Amniotic epithelial cell (primary cell): ENCODE measurements around the gene C16orf86.

Experiments
- DNase-seq: peaks from one replicate; pipeline ENCODE4 v3.0.0-alpha.2; 2010; ENCODE audit warnings: low read depth

Gene C16orf86

GRCh38 chr16:67653789-67654402 is 12.7 kb upstream of the C16orf86 start:
- no peak for DNase-seq

DNA sequence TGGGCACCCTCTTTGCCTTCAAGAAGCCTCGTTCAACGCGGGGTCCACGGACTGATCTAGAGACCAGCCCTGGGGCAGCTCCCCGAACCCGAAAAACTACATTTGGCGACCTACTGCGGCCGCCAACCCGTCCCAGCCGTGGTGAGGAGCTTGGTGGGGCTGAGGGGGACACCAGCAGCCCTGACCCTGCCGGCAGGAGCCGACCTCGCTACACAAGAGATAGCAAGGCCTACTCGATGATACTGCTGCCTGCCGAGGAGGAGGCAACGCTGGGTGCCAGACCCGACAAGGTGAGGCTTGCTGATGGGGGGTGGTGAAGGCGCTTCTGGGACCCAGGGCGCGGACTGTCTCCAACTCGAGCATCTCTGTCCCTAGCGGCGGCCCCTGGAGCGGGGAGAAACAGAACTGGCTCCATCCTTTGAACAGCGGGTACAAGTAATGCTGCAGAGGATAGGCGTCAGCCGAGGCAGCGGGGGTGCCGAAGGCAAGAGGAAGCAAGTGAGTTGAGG is 12.2 kb upstream of the C16orf86 start:
- no peak for DNase-seq

DNA sequence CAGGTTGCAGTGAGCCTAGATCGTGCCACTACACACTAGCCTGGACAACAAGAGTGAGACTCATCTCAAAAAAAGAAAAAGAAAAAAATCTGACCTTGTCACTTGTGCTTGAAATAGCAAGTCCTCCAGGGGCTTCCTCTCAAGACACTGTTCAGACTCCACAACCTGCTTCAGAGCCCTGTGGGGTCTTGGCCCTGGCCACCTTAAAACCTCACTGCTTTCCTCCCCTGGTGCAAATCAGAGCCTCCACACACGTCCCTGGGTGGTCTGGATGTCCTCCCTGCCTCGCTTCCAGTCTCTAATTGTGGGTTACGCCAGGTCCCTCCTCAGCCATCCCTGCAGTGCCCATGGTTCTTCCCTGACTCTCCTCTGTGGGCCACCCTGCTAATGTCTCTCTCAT is 11.3 kb upstream of the C16orf86 start:
- DNase-seq: no peak

DNA sequence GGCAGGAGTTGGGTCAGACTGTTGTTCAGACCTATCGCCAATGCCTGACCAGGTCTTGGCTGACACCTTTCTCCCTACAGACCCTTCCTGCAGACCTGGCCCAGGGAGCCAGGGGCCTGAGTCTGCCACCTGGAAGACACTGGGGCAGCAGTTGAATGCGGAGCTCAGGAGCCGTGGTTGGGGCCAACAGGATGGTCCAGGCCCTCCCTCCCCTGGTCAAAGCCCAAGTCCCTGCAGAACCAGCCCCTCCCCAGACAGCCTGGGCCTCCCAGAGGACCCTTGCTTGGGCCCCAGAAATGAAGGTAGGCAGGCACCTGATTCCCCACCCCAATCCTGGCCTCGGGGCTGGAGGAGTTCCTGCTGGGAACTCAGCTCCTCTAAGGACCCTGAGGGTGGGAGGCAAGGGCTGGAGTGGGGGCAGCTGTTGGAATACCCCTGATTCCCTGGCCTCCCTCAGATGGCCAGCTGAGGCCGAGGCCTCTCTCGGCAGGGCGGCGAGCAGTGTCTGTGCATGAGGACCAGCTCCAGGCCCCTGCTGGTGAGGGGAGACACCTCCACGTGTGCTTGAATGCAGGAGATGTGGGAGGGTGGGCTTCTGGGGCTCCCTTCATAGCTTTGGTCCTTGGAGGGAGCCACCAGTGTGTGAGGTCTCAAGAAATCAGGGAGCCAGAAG is 10.1 kb upstream of the C16orf86 start:
- DNase-seq: no peak

DNA sequence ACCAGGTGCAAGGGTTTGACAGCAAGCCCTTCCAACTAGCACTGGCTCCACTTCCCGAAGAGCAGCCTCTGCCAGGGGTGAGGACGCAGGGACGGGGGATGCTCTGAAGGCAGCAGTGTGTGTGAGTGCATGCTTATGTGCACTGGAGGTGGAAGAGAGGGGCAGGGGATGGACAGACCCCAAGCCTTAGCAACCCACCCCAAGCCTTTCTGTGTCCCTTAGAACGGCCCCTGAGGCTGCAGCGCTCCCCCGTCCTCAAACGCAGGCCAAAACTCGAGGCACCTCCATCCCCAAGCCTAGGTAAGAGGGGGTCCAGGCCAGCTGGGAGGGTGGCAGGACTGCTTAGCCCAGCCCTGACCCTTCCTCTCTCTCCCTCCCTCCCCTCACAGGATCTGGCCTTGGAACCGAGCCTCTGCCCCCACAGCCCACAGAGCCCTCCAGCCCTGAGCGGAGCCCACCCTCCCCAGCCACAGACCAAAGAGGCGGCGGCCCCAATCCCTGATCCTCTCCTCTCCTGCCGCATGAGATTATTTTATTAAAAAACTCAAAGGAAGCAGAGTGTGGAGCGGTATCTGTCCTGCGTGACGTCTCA is 9.5 kb upstream of the C16orf86 start:
- DNase-seq: no peak

GRCh38 chr16:67657751-67658518 is 8.7 kb upstream of the C16orf86 start:
- DNase-seq: no peak

- no peak for DNase-seq
Observed at GRCh38 chr16:67658849-67659674, 7.6 kb upstream of the C16orf86 start.

- peak; percentile 77 for DNase-seq
Observed at GRCh38 chr16:67659675-67660563, 6.7 kb upstream of the C16orf86 start, which contains the start of gene ACD. Gene ACD, minus strand, starts transcription at chr16:67660260. Its CDS starts 40 bp downstream, at chr16:67660220.

- DNase-seq: peak; percentile 95
Observed at GRCh38 chr16:67660564-67661028, 6.0 kb upstream of the C16orf86 start, which contains the start of gene PARD6A. Gene PARD6A, plus strand, starts transcription at chr16:67660960. Its CDS starts 79 bp downstream, at chr16:67661039.

DNA sequence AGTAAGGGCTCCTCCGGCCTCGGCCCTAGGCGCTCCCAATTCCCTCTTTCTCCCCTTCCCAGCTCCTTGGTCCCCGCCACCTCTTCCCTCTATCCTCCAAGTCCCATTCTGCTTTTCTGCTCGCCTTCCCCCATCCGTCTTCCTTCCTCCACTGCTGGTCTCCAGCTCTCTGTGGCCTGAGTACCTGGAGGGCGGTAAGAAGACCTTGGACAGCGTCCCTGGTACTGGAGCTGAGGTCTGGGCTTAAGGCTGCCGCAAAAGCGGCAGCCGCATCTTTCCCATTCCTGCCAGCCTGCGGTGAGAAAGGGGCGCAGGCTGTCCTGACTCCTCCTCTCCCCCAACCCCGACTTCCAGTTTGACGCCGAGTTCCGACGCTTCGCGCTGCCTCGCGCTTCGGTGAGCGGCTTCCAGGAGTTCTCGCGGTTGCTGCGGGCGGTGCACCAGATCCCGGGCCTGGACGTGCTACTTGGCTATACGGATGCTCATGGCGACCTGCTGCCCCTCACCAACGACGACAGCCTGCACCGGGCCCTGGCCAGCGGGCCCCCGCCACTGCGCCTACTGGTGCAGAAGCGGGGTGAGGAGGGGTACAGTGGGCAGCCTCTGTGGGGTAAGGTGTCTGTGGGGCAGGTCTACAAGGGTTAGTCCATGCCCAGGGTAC is 5.4 kb upstream of the C16orf86 start:
- DNase-seq: peak; percentile 63

GRCh38 chr16:67661886-67662652 is 4.5 kb upstream of the C16orf86 start:
- no peak for DNase-seq

- DNase-seq: no peak
Observed at GRCh38 chr16:67662653-67663010, 4.0 kb upstream of the C16orf86 start.

GRCh38 chr16:67663151-67663876 is 3.3 kb upstream of the C16orf86 start:
- DNase-seq: no peak

DNA sequence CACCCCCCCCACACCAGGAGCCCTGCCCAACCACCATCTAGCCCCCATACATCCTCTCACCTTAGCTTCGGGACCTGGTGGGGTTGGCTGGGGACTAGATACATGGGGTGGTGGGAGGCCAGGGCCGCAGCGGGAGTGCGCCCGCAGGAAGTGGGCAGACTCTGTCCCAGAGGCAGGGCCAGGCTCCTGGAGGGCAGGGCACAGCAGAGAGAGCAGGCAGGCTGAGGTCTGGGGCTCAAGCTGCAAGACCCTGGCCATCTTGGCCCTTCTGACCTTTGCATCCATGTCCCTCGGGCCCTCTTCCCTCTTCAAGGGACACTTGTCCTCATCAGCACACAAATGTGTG is 2.8 kb upstream of the C16orf86 start:
- no peak for DNase-seq

DNA sequence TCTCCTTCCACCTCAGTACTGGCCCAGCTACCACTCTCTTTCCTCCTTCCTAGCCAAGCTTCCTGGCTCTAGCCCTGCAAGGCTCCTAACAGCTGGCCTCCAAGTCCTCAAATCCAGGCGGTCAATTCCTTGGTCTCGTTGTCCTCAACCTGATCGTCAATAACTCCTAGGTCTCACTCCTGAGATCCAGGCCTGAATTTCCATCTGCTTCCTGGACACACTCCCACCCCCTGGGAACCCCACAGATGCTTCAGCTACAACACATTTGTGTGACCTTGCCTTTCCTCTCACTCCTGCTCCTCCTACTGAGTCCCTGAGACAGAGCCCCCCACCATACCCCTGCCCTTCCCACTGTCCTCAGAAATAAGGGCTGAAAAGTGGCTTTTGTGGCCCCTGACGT is 2.4 kb upstream of the C16orf86 start:
- DNase-seq: no peak

DNA sequence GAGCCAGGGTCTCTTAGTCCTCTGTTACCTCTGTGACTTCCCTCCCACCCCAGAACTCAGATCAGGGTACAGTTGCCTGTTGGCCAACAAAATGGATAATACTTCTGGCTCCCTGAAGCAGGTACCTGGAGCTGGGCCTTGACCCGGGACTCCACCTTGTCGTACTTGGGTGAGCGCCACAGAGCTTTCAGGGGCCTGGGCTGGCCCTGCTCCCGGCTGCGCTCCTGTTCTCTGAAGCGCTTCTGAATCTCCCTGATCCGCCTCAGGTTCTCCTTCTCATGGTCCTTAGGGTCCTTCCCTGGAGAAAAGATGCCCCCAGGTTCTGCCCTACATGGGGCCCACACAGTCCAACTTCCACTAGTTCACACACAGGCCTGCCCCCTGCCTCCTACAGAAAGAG is 1.7 kb upstream of the C16orf86 start:
- DNase-seq: no peak

GRCh38 chr16:67665598-67665997 is 1.0 kb upstream of the C16orf86 start:
- no peak for DNase-seq

GRCh38 chr16:67666032-67666551 is 522 bp upstream of the C16orf86 start:
- DNase-seq: peak; percentile 31
